H1 (cell line): ENCODE results near the gene ZBTB7B.

ENCODE experiments used
- CTCF ChIP-seq, 3 experiments: IDR thresholded peaks; 1 replicate in 2 of 3; 2 replicates in 1 of 3; pipeline versions ENCODE4 v1.5.1 to v1.6.1; 2011; ENCODE audit warnings: low read length in 3 of 3, mild to moderate bottlenecking in 3 of 3, inconsistent platforms in 2 of 3, low read depth in 1 of 3, moderate library complexity in 1 of 3; ENCODE audit not compliant: insufficient read depth in 1 of 3; ENCODE audit errors: control extremely low read depth in 1 of 3
- EZH2 ChIP-seq: fragments of 200-600 bp; sonication (generic); IDR thresholded peaks from 2 replicates; pipeline ENCODE4 v1.7.1; 2012; ENCODE audit warnings: low read depth, mild to moderate bottlenecking, moderate library complexity, low read length, inconsistent platforms; ENCODE audit not compliant: severe bottlenecking
- GABPA ChIP-seq: IDR thresholded peaks from 2 replicates; pipeline ENCODE4 v1.6.1; 2011; ENCODE audit warnings: mild to moderate bottlenecking, low read length, moderate library complexity, borderline replicate concordance; ENCODE audit not compliant: insufficient read depth
- JUND ChIP-seq: IDR thresholded peaks from 2 replicates; pipeline ENCODE4 v1.6.1; 2011; ENCODE audit warnings: mild to moderate bottlenecking, improper control_type of control experiment, low read length
- POLR2A ChIP-seq, 2 experiments: IDR thresholded peaks; 1 replicate in 1 of 2; 2 replicates in 1 of 2; pipeline ENCODE4 v1.6.1; 2011; ENCODE audit warnings: low read depth in 2 of 2, low read length in 2 of 2, mild to moderate bottlenecking in 2 of 2; ENCODE audit errors: control extremely low read depth in 1 of 2
- POLR2AphosphoS5 ChIP-seq: IDR thresholded peaks from 2 replicates; pipeline ENCODE4 v1.6.1; 2011; ENCODE audit warnings: low read depth, low read length
- POU5F1 ChIP-seq: IDR thresholded peaks from 2 replicates; pipeline ENCODE4 v1.6.1; 2011; ENCODE audit warnings: low read depth, mild to moderate bottlenecking, low read length, moderate library complexity
- RXRA ChIP-seq: IDR thresholded peaks from 2 replicates; pipeline ENCODE4 v1.6.1; 2011; ENCODE audit warnings: low read depth, mild to moderate bottlenecking, low read length, moderate library complexity; ENCODE audit not compliant: insufficient read depth
- SP1 ChIP-seq: IDR thresholded peaks from 2 replicates; pipeline ENCODE4 v1.6.1; 2011; ENCODE audit warnings: low read depth, low read length
- TAF1 ChIP-seq: IDR thresholded peaks from 2 replicates; pipeline ENCODE4 v1.6.1; 2011; ENCODE audit warnings: mild to moderate bottlenecking, low read depth, low read length
- TCF12 ChIP-seq: IDR thresholded peaks from 2 replicates; pipeline ENCODE4 v1.6.1; 2011; ENCODE audit warnings: low read depth, mild to moderate bottlenecking, low read length
- TEAD4 ChIP-seq: IDR thresholded peaks from 2 replicates; pipeline ENCODE4 v1.6.1; 2012; ENCODE audit warnings: low read depth, low read length, inconsistent platforms, mixed read lengths
- USF2 ChIP-seq: IDR thresholded peaks from 2 replicates; pipeline ENCODE4 v1.6.1; 2011; ENCODE audit warnings: low read length, improper control_type of control experiment
- TF ChIP-seq, protein P1 (sequence below): IDR thresholded peaks from 2 replicates; pipeline ENCODE4 v1.6.1; 2012; ENCODE audit warnings: inconsistent platforms

DNA sequence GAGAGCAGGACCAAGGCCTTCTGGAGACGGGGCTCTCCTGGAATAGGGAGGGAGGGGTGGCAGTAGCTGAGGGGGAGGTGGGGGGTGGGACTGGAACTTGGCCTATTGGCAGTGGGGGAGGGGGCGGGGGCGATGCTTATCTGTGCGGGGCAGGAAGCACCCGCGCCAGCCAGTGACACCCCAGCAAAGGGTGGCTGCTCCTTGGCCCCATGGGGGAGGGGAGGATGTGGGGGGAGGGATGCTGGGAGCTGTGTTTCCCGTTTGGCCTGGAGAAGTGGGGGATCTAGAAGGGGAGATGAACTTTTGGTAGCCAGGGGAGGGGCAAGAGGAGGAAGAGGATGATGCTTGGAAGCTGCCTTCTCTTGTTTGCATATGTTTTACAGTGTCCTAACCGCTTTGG is 11.0 kb downstream of the ZBTB7B start:
- TF ChIP-seq POU5F1 (no peak), CTCF (IDR thresholded peaks at IDR 0.05; ENCODE audit: control extremely low read depth in 1 of 3, insufficient read depth in 1 of 3, low read depth in 1 of 3, low read length in 3 of 3) (no peak), POLR2A (IDR thresholded peaks at IDR 0.05; ENCODE audit: control extremely low read depth in 1 of 2, low read depth in 2 of 2, low read length in 2 of 2) (no peak), POLR2AphosphoS5 (no peak), USF2 (no peak), RXRA (no peak), TEAD4 (no peak), GABPA (no peak), TCF12 (no peak), SP1 (no peak), EZH2 (no peak), JUND (no peak), TAF1 (no peak)
- TF ChIP-seq, protein P1, sequence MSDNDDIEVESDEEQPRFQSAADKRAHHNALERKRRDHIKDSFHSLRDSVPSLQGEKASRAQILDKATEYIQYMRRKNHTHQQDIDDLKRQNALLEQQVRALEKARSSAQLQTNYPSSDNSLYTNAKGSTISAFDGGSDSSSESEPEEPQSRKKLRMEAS = no peak
